ENCODE results near the gene ULBP2.

- TF ChIP-seq CTCF (IDR thresholded peaks at IDR 0.05), result no peak
- no peak for TF ChIP-seq POLR2A (IDR thresholded peaks at IDR 0.05)
These were observed 31.1 kb upstream of the ULBP2 start for GRCh38 chr6:149910721-149911151.
